ENCODE measurements around the gene CDH23. TPM values are rescaled to one million over a fixed set of nuclear protein-coding genes. Genes with fewer than 3 reads are reported as not detected.

CDH23 gene
- total and polyA plus RNA-seq, 9 of the 15 experiments (the other 6 are each of a cell fraction or from before 2014, with no cell fraction given): 0.18 to 1.2 (median 0.47) TPM

DNA sequence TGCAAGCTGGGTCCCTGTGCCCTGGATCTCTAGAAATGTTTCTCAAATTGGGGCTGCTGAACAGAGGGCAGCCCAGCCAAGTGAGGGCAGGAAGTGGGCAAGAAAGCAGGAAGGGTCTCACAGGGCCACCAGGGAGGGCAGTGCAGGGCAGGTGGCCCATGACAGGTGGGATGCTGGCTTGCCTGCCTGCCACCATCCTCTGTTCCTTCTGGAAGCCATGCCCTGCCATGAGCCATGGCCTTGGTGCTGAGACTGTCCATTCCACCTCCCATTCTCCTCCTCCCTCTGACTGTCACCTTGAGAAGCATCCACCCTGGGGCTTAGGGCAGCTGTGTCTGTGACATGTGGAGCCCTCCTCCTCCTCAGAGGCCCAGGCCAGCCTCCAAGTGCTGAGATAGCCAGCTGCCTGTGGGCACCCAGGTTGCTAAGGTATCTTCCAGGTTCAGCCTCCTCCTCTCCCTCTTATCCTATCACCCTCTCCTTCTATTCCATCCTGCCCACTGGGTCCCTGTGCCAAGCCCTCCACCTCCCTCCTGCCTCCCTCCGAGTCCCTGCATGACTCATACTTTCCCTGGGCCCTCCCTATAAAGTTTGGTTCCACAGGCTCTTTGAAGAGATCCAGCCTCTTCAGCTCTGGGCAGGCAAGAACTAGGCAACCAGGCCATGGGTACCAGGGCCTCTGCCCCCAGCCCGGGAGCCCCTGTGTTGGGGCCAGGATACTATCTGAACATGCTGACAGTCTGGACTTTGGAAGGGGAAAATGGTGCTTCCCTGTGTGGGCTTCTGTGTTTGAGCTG is 375.3 kb downstream of the CDH23 start (continued):
- 0 out of 4 replicates have a peak, but pooled peaks of 1 of the 2 experiments have one; percentile 19 for TF ChIP-seq MAZ (CRISPR knock-in tag; conservative IDR thresholded peaks at IDR 0.05 in 1 of 2, IDR thresholded peaks at IDR 0.05 in 1 of 2)
- TF ChIP-seq NFE2 (IDR thresholded peaks at IDR 0.05; ENCODE audit: low read depth): 0 out of 2 replicates have a peak, but pooled peaks have one; percentile 7
- 0 out of 2 replicates have a peak, but pooled peaks have one; percentile 23 for TF ChIP-seq RBFOX2 (IDR thresholded peaks at IDR 0.05; ENCODE audit: low read depth, low read length)
- TF ChIP-seq UBTF (IDR thresholded peaks at IDR 0.05; ENCODE audit: borderline replicate concordance in 1 of 2, low read depth in 2 of 2, low read length in 2 of 2): no peak
- TF ChIP-seq NFATC3 (IDR thresholded peaks at IDR 0.05): peak; percentile 77; the same call in 1 of the 2 replicates
- TF ChIP-seq, protein P1, sequence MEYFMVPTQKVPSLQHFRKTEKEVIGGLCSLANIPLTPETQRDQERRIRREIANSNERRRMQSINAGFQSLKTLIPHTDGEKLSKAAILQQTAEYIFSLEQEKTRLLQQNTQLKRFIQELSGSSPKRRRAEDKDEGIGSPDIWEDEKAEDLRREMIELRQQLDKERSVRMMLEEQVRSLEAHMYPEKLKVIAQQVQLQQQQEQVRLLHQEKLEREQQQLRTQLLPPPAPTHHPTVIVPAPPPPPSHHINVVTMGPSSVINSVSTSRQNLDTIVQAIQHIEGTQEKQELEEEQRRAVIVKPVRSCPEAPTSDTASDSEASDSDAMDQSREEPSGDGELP (CRISPR knock-in tag; IDR thresholded peaks at IDR 0.05; ENCODE audit: borderline replicate concordance): peak; percentile 33; the same call in 1 of the 2 replicates
- peak; percentile 68; the same call in 1 of the 2 replicates for TF ChIP-seq JUN (IDR thresholded peaks at IDR 0.05; ENCODE audit: borderline replicate concordance, low read depth, low read length)
- no peak; the same call in 1 of the 2 replicates for TF ChIP-seq JUN (CRISPR knock-in tag; IDR thresholded peaks at IDR 0.05; ENCODE audit: borderline replicate concordance)
- peak; percentile 79; the same call in 1 of the 2 replicates for TF ChIP-seq JUNB (CRISPR knock-in tag; conservative IDR thresholded peaks at IDR 0.05)
- TF ChIP-seq NR2F6 (CRISPR knock-in tag; IDR thresholded peaks at IDR 0.05): no peak
- peak; percentile 89 for TF ChIP-seq FOSL1 (tag; conservative IDR thresholded peaks at IDR 0.05)
- no peak for TF ChIP-seq SRSF9 (IDR thresholded peaks at IDR 0.05; ENCODE audit: borderline replicate concordance, low read depth, low read length)
- peak; percentile 41; the same call in 1 of the 2 replicates for TF ChIP-seq ZNF766 (CRISPR knock-in tag; conservative IDR thresholded peaks at IDR 0.05)
- no peak for TF ChIP-seq HMG20A (CRISPR knock-in tag; conservative IDR thresholded peaks at IDR 0.05)
- no peak for TF ChIP-seq RBM22 (IDR thresholded peaks at IDR 0.05; ENCODE audit: low read depth, low read length, poor library complexity, severe bottlenecking)
- TF ChIP-seq, protein P2, sequence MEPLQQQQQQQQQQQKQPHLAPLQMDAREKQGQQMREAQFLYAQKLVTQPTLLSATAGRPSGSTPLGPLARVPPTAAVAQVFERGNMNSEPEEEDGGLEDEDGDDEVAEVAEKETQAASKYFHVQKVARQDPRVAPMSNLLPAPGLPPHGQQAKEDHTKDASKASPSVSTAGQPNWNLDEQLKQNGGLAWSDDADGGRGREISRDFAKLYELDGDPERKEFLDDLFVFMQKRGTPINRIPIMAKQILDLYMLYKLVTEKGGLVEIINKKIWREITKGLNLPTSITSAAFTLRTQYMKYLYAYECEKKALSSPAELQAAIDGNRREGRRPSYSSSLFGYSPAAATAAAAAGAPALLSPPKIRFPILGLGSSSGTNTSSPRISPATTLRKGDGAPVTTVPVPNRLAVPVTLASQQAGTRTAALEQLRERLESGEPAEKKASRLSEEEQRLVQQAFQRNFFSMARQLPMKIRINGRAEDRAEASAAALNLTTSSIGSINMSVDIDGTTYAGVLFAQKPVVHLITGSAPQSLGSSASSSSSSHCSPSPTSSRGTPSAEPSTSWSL (CRISPR knock-in tag; IDR thresholded peaks at IDR 0.05; ENCODE audit: borderline replicate concordance): no peak
- TF ChIP-seq, protein P3, sequence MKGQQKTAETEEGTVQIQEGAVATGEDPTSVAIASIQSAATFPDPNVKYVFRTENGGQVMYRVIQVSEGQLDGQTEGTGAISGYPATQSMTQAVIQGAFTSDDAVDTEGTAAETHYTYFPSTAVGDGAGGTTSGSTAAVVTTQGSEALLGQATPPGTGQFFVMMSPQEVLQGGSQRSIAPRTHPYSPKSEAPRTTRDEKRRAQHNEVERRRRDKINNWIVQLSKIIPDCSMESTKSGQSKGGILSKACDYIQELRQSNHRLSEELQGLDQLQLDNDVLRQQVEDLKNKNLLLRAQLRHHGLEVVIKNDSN (CRISPR knock-in tag; IDR thresholded peaks at IDR 0.05): no peak; the same call in 1 of the 2 replicates
- TF ChIP-seq GABPB1 (CRISPR knock-in tag; IDR thresholded peaks at IDR 0.05): peak; percentile 45; the same call in 1 of the 2 replicates
- TF ChIP-seq TAF7 (tag; IDR thresholded peaks at IDR 0.05): no peak
